ENCODE measurements around the gene INTS1.

INTS1 gene

GRCh38 chr7:1495564-1496242 lies 8.5 kb downstream of the INTS1 start:
- in situ Hi-C loops (cut with MboI; ENCODE audit: low pct_unique_long_range_greater_than_20kb, low sequenced_read_pairs), result no loop called here

GRCh38 chr7:1494866-1495563 lies 9.2 kb downstream of the INTS1 start:
- DNase-seq, result no peak
- in situ Hi-C loops (cut with MboI; ENCODE audit: low pct_unique_long_range_greater_than_20kb, low sequenced_read_pairs), result no loop called here

More at GRCh38 chr7:1495564-1496242, 8.5 kb downstream of the INTS1 start:
- DNase-seq, result no peak

GRCh38 chr7:1494447-1494846 lies 9.7 kb downstream of the INTS1 start:
- in situ Hi-C loops (cut with MboI; ENCODE audit: low pct_unique_long_range_greater_than_20kb, low sequenced_read_pairs), result no loop called here
- DNase-seq, result no peak

- DNase-seq, result no peak
- in situ Hi-C loops (cut with MboI; ENCODE audit: low pct_unique_long_range_greater_than_20kb, low sequenced_read_pairs), result no loop called here
Measured at GRCh38 chr7:1493571-1493970, 10.6 kb downstream of the INTS1 start.

GRCh38 chr7:1493129-1493528 lies 11.1 kb downstream of the INTS1 start:
- in situ Hi-C loops (cut with MboI; ENCODE audit: low pct_unique_long_range_greater_than_20kb, low sequenced_read_pairs), result no loop called here
- no peak for DNase-seq

GRCh38 chr7:1492640-1493039 lies 11.5 kb downstream of the INTS1 start:
- in situ Hi-C loops (cut with MboI; ENCODE audit: low pct_unique_long_range_greater_than_20kb, low sequenced_read_pairs), result no loop called here
- no peak for DNase-seq

- in situ Hi-C loops (cut with MboI; ENCODE audit: low pct_unique_long_range_greater_than_20kb, low sequenced_read_pairs), result no loop called here
- DNase-seq, result no peak
Measured at GRCh38 chr7:1492221-1492620, 12.0 kb downstream of the INTS1 start.

GRCh38 chr7:1490837-1491236 lies 13.4 kb downstream of the INTS1 start:
- in situ Hi-C loops (cut with MboI; ENCODE audit: low pct_unique_long_range_greater_than_20kb, low sequenced_read_pairs), result no loop called here
- DNase-seq, result no peak

GRCh38 chr7:1489336-1489735 lies 14.9 kb downstream of the INTS1 start:
- in situ Hi-C loops (cut with MboI; ENCODE audit: low pct_unique_long_range_greater_than_20kb, low sequenced_read_pairs), result no loop called here
- no peak for DNase-seq

GRCh38 chr7:1488016-1488415 lies 16.2 kb downstream of the INTS1 start:
- no peak for DNase-seq
- in situ Hi-C loops (cut with MboI; ENCODE audit: low pct_unique_long_range_greater_than_20kb, low sequenced_read_pairs), result no loop called here

- in situ Hi-C loops (cut with MboI; ENCODE audit: low pct_unique_long_range_greater_than_20kb, low sequenced_read_pairs), result no loop called here
Measured at GRCh38 chr7:1487466-1487865, 16.7 kb downstream of the INTS1 start.

GRCh38 chr7:1486571-1486970 lies 17.6 kb downstream of the INTS1 start:
- in situ Hi-C loops (cut with MboI; ENCODE audit: low pct_unique_long_range_greater_than_20kb, low sequenced_read_pairs), result no loop called here
- no peak for DNase-seq

More at GRCh38 chr7:1487466-1487865, 16.7 kb downstream of the INTS1 start:
- DNase-seq, result no peak

- in situ Hi-C loops (cut with MboI; ENCODE audit: low pct_unique_long_range_greater_than_20kb, low sequenced_read_pairs), result no loop called here
- no peak for DNase-seq
Measured at GRCh38 chr7:1485156-1485555, 19.0 kb downstream of the INTS1 start.

GRCh38 chr7:1484569-1484968 lies 19.6 kb downstream of the INTS1 start:
- DNase-seq, result no peak
- in situ Hi-C loops (cut with MboI; ENCODE audit: low pct_unique_long_range_greater_than_20kb, low sequenced_read_pairs), result no loop called here

GRCh38 chr7:1483536-1484505 lies 20.4 kb downstream of the INTS1 start:
- DNase-seq, result no peak
- in situ Hi-C loops (cut with MboI; ENCODE audit: low pct_unique_long_range_greater_than_20kb, low sequenced_read_pairs), result no loop called here

- DNase-seq, result no peak
- in situ Hi-C loops (cut with MboI; ENCODE audit: low pct_unique_long_range_greater_than_20kb, low sequenced_read_pairs), result no loop called here
Measured at GRCh38 chr7:1483079-1483478, 21.1 kb downstream of the INTS1 start.

GRCh38 chr7:1481300-1481699 lies 22.9 kb downstream of the INTS1 start:
- no peak for DNase-seq
- in situ Hi-C loops (cut with MboI; ENCODE audit: low pct_unique_long_range_greater_than_20kb, low sequenced_read_pairs), result no loop called here

- no peak for DNase-seq
- in situ Hi-C loops (cut with MboI; ENCODE audit: low pct_unique_long_range_greater_than_20kb, low sequenced_read_pairs), result no loop called here
Measured at GRCh38 chr7:1480670-1481069, 23.5 kb downstream of the INTS1 start.

- in situ Hi-C loops (cut with MboI; ENCODE audit: low pct_unique_long_range_greater_than_20kb, low sequenced_read_pairs), result no loop called here
- no peak for DNase-seq
Measured at GRCh38 chr7:1479287-1479686, 24.9 kb downstream of the INTS1 start.

GRCh38 chr7:1478480-1478879 lies 25.7 kb downstream of the INTS1 start:
- no peak for DNase-seq
- in situ Hi-C loops (cut with MboI; ENCODE audit: low pct_unique_long_range_greater_than_20kb, low sequenced_read_pairs), result no loop called here
